ENCODE measurements around the gene BRAT1. TPM values are rescaled to one million over a fixed set of nuclear protein-coding genes. Genes with fewer than 3 reads are reported as not detected.

Gene BRAT1
- total and polyA plus RNA-seq, 7 experiments from 2014 or later, result 23.4 to 58.9 (median 37.0) TPM

- ChIA-PET POLR2A (interaction anchor here (0.6 to 3.6 kb wide), 4 partner anchors 23 to 43 kb away, joined by 3 to 18 read pairs (median 6); no protein-coding TSS in a partner anchor), CTCF (interaction anchor here (0.6 kb wide), 1 partner anchor 156 kb away, joined by 3 read pairs; no protein-coding TSS in a partner anchor)
- Mint-ChIP-seq H3K27me3 (no peaks in the 10 kb centered on the region), H3K4me3 (peak overlapping the region; percentile 77 to 92 (median 88)), H3K9me3 (no peaks in the 10 kb centered on the region), H3K27ac (peak overlapping the region in 8 of 9 donors; percentile 28 to 88 (median 78)), H3K36me3 (peaks cover 4 to 12% (median 8%) of the 10 kb centered on the region in 5 donors), H3K4me1 (peaks cover 32 to 54% (median 39%) of the 10 kb centered on the region in 7 donors)
- H3K4me1 ChIP-seq (ENCODE audit: control insufficient read depth in 2 of 2, insufficient read depth in 2 of 2, low read length in 2 of 2), result peaks cover 15% of the 10 kb centered on the region in 2 donors
- intact Hi-C loops (cut with micrococcal nuclease), result loop anchor here in 1 of 2 donors (2.0 to 10.0 kb wide), 2 partner anchors 25 to 1019 kb away; partner anchors contain the start of gene MAFK
- no peaks in the 10 kb centered on the region for H3K27me3 ChIP-seq (ENCODE audit: control insufficient read depth in 2 of 2, insufficient read depth in 2 of 2, low read length in 2 of 2)
- peak overlapping the region; percentile 77 for H3K4me3 ChIP-seq (ENCODE audit: low read length)
- ATAC-seq, result no peak
- H3K36me3 ChIP-seq (ENCODE audit: control insufficient read depth in 2 of 3, insufficient read depth in 3 of 3, low read length in 3 of 3), result peaks cover 0 to 19% (median 9%) of the 10 kb centered on the region in 3 experiments
- no peak for DNase-seq
- H3K9me3 ChIP-seq (ENCODE audit: control insufficient read depth in 2 of 3, low read length in 3 of 3), result no peaks in the 10 kb centered on the region
- H3K27ac ChIP-seq (ENCODE audit: low read depth, low read length), result peak overlapping the region; percentile 100
Observed at GRCh38 chr7:2553831-2554581, 1.3 kb downstream of the BRAT1 start.

- Mint-ChIP-seq H3K4me1 (peaks cover 30 to 54% (median 38%) of the 10 kb centered on the region in 7 donors), H3K36me3 (peaks cover 4 to 13% (median 9%) of the 10 kb centered on the region in 5 donors), H3K9me3 (no peaks in the 10 kb centered on the region), H3K27me3 (no peaks in the 10 kb centered on the region), H3K4me3 (peak overlapping the region; percentile 51 to 92 (median 88)), H3K27ac (peak overlapping the region in 2 of 9 donors; percentile 16 to 43)
- Histone ChIP-seq H3K36me3 (ENCODE audit: control insufficient read depth in 2 of 3, insufficient read depth in 3 of 3, low read length in 3 of 3) (peaks cover 0 to 24% (median 11%) of the 10 kb centered on the region in 3 experiments), H3K27me3 (ENCODE audit: control insufficient read depth in 2 of 2, insufficient read depth in 2 of 2, low read length in 2 of 2) (no peaks in the 10 kb centered on the region), H3K4me3 (ENCODE audit: low read length) (no peak overlapping the region), H3K4me1 (ENCODE audit: control insufficient read depth in 2 of 2, insufficient read depth in 2 of 2, low read length in 2 of 2) (peaks cover 15% of the 10 kb centered on the region in 2 donors), H3K9me3 (ENCODE audit: control insufficient read depth in 2 of 3, low read length in 3 of 3) (no peaks in the 10 kb centered on the region), H3K27ac (ENCODE audit: low read depth, low read length) (no peak overlapping the region)
- ATAC-seq (no peak), DNase-seq (no peak)
- POLR2A ChIA-PET, result interaction anchor here (1.9 to 3.6 kb wide), 2 partner anchors 32 to 43 kb away, joined by 8 to 18 read pairs; no protein-coding TSS in a partner anchor
- CTCF ChIA-PET, result interaction anchor here (0.7 kb wide), 2 partner anchors 24 to 47 kb away, joined by 3 to 5 read pairs; no protein-coding TSS in a partner anchor
- intact Hi-C loops (cut with micrococcal nuclease), result loop anchor here in 1 of 2 donors (10.0 kb wide), 1 partner anchor 1018 kb away; the partner anchor contains the start of gene MAFK
Observed at GRCh38 chr7:2553108-2553507, 2.2 kb downstream of the BRAT1 start.

GRCh38 chr7:2551418-2551817 lies 3.9 kb downstream of the BRAT1 start:
- no peak overlapping the region for H3K27ac Mint-ChIP-seq
- no peak overlapping the region for H3K27ac ChIP-seq (ENCODE audit: low read depth, low read length)
- no peaks in the 10 kb centered on the region for H3K9me3 Mint-ChIP-seq
- H3K4me1 ChIP-seq (ENCODE audit: control insufficient read depth in 2 of 2, insufficient read depth in 2 of 2, low read length in 2 of 2), result peaks cover 15% of the 10 kb centered on the region in 2 donors
- POLR2A ChIA-PET, result interaction anchor here (1.5 to 1.6 kb wide), 2 partner anchors 12 to 28 kb away, joined by 4 read pairs; no protein-coding TSS in a partner anchor
- ATAC-seq, result no peak
- intact Hi-C loops (cut with micrococcal nuclease), result loop anchor here in 1 of 2 donors (10.0 kb wide), 1 partner anchor 1017 kb away; the partner anchor contains the start of gene MAFK
- CTCF ChIA-PET, result interaction anchor here (0.8 kb wide), 1 partner anchor 83 kb away, joined by 3 read pairs; no protein-coding TSS in a partner anchor
- no peaks in the 10 kb centered on the region for H3K27me3 Mint-ChIP-seq
- no peaks in the 10 kb centered on the region for H3K9me3 ChIP-seq (ENCODE audit: control insufficient read depth in 2 of 3, low read length in 3 of 3)
- no peak overlapping the region for H3K4me3 ChIP-seq (ENCODE audit: low read length)
- peaks cover 0 to 39% (median 11%) of the 10 kb centered on the region in 3 experiments for H3K36me3 ChIP-seq (ENCODE audit: control insufficient read depth in 2 of 3, insufficient read depth in 3 of 3, low read length in 3 of 3)
- H3K27me3 ChIP-seq (ENCODE audit: control insufficient read depth in 2 of 2, insufficient read depth in 2 of 2, low read length in 2 of 2), result no peaks in the 10 kb centered on the region
- peaks cover 25 to 46% (median 36%) of the 10 kb centered on the region in 7 donors for H3K4me1 Mint-ChIP-seq
- H3K4me3 Mint-ChIP-seq, result no peak overlapping the region
- peaks cover 4 to 19% (median 9%) of the 10 kb centered on the region in 5 donors for H3K36me3 Mint-ChIP-seq
- DNase-seq, result no peak

- no peak overlapping the region for H3K4me3 Mint-ChIP-seq
- ChIA-PET CTCF (interaction anchor here (1.4 kb wide), 1 partner anchor 21 kb away, joined by 6 read pairs; no protein-coding TSS in a partner anchor), POLR2A (interaction anchor here (0.6 to 1.4 kb wide), 3 partner anchors 19 to 235 kb away, joined by 3 to 5 read pairs (median 3); no protein-coding TSS in a partner anchor)
- no peaks in the 10 kb centered on the region for H3K27me3 Mint-ChIP-seq
- intact Hi-C loops (cut with micrococcal nuclease), result no loop called here
- peaks cover 11 to 70% (median 11%) of the 10 kb centered on the region in 3 experiments for H3K36me3 ChIP-seq (ENCODE audit: control insufficient read depth in 2 of 3, insufficient read depth in 3 of 3, low read length in 3 of 3)
- H3K4me1 ChIP-seq (ENCODE audit: control insufficient read depth in 2 of 2, insufficient read depth in 2 of 2, low read length in 2 of 2), result no peaks in the 10 kb centered on the region
- peaks cover 4 to 19% (median 5%) of the 10 kb centered on the region in 5 donors for H3K36me3 Mint-ChIP-seq
- ATAC-seq (no peak), DNase-seq (no peak)
- H3K27ac Mint-ChIP-seq, result peak overlapping the region in 3 of 9 donors; percentile 17 to 32 (median 25)
- no peaks in the 10 kb centered on the region for H3K9me3 ChIP-seq (ENCODE audit: control insufficient read depth in 2 of 3, low read length in 3 of 3)
- H3K9me3 Mint-ChIP-seq, result peaks cover 0 to 2% (median 0%) of the 10 kb centered on the region in 11 donors
- H3K27me3 ChIP-seq (ENCODE audit: control insufficient read depth in 2 of 2, insufficient read depth in 2 of 2, low read length in 2 of 2), result no peaks in the 10 kb centered on the region
- no peak overlapping the region for H3K4me3 ChIP-seq (ENCODE audit: low read length)
- H3K4me1 Mint-ChIP-seq, result peaks cover 7 to 28% (median 21%) of the 10 kb centered on the region in 7 donors
- H3K27ac ChIP-seq (ENCODE audit: low read depth, low read length), result no peak overlapping the region
Observed at GRCh38 chr7:2546776-2547586, 8.3 kb downstream of the BRAT1 start.

- Mint-ChIP-seq H3K36me3 (peaks cover 4 to 19% (median 5%) of the 10 kb centered on the region in 5 donors), H3K4me3 (no peak overlapping the region), H3K9me3 (peaks cover 0 to 2% (median 0%) of the 10 kb centered on the region in 11 donors), H3K27me3 (no peaks in the 10 kb centered on the region), H3K27ac (peak overlapping the region in 1 of 9 donors; percentile 17), H3K4me1 (peaks cover 7 to 19% (median 14%) of the 10 kb centered on the region in 7 donors)
- Histone ChIP-seq H3K27ac (ENCODE audit: low read depth, low read length) (no peak overlapping the region), H3K36me3 (ENCODE audit: control insufficient read depth in 2 of 3, insufficient read depth in 3 of 3, low read length in 3 of 3) (peaks cover 7 to 76% (median 11%) of the 10 kb centered on the region in 3 experiments), H3K4me3 (ENCODE audit: low read length) (no peak overlapping the region), H3K4me1 (ENCODE audit: control insufficient read depth in 2 of 2, insufficient read depth in 2 of 2, low read length in 2 of 2) (no peaks in the 10 kb centered on the region), H3K9me3 (ENCODE audit: control insufficient read depth in 2 of 3, low read length in 3 of 3) (no peaks in the 10 kb centered on the region), H3K27me3 (ENCODE audit: control insufficient read depth in 2 of 2, insufficient read depth in 2 of 2, low read length in 2 of 2) (no peaks in the 10 kb centered on the region)
- no peak for ATAC-seq
- DNase-seq, result no peak
- intact Hi-C loops (cut with micrococcal nuclease), result no loop called here
- ChIA-PET POLR2A (interaction anchor here (1.2 to 1.3 kb wide), 3 partner anchors 18 to 25 kb away, joined by 3 to 5 read pairs (median 4); no protein-coding TSS in a partner anchor), CTCF (no interaction called here)
Observed at GRCh38 chr7:2545746-2546425, 9.4 kb downstream of the BRAT1 start.

Measured in naive thymus-derived CD4-positive, alpha-beta T cell (primary cell).